Forelimb muscle (tissue), 1 donor: Measurements from ENCODE around the gene CEP170B. TPM values are rescaled to one million over a fixed set of nuclear protein-coding genes. Genes with fewer than 3 reads are reported as not detected.
"Not testable (repeated sequence)": the region's sequence is repeated elsewhere in the genome, so short reads cannot be mapped to it uniquely, and the experiment has no call there.

Experiments
- DNase-seq: peaks from one replicate; pipeline ENCODE4 v3.0.0-alpha.2; 2013; ENCODE audit warnings: low read depth
- polyA plus RNA-seq: library from polyadenylated mRNA; unstranded; fragments of 120-200 nt; gene quantifications from one replicate; pipeline ENCODE4 v1.2.1, GENCODE V29; 2013; ENCODE audit not compliant: insufficient read length

Gene CEP170B
- polyA plus RNA-seq, 1 donor, result 2.3 TPM

DNA sequence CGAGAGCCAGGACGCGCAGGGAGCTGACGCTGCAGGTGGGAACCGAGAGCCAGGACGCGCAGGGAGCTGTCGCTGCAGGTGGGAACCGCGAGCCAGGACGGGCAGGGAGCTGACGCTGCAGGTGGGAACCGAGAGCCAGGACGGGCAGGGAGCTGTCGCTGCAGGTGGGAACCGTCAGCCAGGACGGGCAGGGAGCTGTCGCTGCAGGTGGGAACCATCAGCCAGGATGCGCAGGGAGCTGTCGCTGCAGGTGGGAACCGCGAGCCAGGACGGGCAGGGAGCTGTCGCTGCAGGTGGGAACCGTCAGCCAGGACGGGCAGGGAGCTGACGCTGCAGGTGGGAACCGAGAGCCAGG is 40.5 kb downstream of the CEP170B start:
- not testable (repeated sequence) for DNase-seq

DNA sequence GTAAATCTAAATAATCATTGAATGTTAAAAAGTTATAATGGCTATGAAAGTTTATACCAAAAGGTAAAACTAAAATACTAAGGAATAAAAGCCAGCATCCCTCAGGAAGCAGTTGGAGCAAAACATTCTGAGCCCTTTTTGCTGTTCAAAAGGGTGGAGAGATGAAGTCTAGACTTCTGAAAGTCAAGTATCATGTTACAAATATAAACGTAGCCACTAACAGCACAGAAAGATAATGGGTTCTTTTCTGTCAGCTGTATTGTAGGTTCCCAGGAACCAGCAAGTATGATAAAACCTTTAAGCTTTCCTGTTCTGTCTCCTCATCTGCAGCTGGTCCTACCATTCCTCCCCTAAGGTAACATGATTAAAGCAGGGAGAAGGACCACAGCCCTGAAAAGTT is 43.2 kb downstream of the CEP170B start:
- DNase-seq, result no peak

DNA sequence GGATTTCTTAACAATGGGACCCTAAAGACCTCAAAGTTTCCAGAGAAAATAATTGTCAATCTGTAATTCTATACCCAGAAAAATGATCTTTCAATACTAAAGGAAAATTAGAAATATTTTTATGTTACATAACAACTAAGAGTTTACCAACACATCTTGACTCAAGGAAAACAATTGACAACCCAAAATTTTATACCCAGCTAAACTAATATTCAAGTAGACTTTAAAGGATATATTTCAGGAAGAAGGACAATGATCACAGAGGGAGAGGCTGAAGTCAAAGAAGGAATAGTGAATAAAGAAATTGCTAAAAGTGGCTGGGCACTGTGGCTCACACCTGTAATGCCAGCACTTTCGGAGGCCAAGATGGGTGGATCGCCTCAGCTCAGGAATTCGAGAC is 47.0 kb downstream of the CEP170B start:
- no peak for DNase-seq

DNA sequence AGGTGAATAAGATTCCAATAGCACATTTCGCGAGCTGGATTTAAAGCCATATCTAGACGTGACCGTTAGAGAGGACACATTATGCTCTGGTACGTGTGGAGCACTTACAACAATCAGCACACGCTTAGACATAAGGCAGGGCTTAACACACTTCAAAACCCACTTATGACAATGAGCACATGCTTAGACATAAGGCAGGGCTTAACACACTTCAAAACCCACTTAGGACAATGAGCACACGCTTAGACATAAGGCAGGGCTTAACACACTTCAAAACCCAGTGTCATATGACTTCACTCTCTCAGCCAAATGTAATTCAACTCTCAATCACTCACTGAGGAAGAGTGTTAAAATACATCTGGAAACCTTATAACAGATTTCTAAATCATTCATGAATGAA is 48.4 kb downstream of the CEP170B start:
- DNase-seq, result no peak

DNA sequence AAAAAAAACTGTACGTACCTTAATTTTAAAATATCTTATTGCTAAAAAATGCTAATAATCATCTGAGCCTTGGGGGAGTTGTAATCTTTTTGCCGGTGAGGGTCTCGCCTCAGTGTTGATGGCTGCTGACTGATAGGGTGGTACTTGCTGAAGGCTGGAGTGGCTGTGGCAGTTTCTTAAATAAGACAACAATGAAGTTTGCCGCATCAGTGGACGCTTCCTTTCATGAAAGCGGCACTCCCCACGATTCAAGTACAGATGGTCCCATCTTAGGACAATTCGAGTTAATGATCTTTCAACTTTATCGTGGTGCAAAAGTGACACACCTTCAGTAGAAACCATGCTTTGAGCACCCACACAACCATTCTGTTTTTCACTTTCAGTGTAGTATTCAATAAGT is 52.0 kb downstream of the CEP170B start:
- no peak for DNase-seq

DNA sequence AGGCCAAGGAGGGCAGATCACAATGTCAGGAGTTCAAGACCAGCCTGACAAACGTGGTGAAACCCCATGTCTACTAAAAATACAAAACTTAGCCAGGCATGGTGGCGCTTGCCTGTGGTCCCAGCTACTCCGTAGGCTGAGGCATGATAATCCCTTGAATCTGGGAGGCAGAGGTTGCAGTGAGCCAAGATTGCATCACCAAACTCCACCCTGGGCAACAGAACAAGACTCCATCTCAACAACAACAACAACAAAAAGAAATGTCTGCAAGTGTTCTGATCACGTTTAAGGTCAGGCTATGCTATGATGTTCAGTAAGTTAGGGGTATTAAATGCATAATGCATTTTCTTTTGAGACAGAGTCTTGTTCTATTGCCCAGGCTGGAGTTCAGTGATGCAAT is 52.9 kb downstream of the CEP170B start:
- no peak for DNase-seq

DNA sequence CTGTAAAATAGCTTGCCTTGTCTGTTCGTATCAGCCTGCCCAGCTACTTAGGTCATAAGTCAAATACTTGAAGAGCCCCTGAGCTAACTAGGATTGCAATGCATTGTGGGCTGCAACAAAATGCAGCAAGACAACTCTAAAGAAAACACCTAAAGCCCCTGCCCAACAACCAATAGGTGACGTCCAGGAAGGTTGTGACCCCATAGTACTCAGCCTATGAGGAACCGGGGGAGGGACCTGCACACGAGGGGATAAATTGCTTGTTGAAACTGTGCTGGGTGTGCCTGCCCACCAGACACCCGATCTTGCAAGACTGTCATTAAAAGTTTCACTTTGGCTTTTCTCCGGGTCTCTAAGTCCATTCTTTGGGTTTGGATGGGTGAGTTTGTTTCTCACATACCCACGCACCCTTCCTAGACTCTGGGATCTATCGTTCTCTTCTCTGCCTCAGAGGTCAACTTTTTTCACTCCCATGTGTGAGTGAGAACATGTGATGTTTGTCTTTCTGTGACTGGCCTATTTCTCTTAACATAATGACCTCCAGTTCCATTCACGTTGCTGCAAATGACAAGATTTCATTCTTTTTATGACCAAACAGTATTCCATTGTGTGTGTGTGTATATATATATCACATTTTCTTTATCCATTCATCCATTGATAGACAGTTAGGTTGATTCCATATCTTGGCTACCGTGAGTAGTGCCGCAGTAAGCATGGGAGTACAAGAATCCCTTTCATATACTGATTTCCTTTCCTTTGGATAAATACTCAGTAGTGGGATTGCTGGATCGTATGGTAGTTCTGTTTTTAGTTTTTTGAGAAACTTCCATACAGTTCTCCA is 54.3 kb downstream of the CEP170B start:
- DNase-seq, result not testable (repeated sequence)

DNA sequence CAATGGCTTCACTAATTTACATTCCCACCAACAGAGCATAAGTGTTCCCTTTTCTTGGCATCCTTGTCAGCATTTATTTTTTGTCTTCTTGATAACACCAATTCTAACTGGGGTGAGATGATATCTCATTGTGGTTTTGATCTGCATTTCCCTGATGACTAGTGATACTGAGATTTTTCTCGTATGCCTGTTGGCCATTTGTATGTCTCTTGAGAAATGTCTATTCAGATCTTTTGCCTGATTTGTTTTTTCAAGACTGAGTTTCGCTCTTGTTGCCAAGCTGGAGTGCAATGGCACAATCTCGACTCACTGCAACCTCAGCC is 54.9 kb downstream of the CEP170B start:
- no peak for DNase-seq

DNA sequence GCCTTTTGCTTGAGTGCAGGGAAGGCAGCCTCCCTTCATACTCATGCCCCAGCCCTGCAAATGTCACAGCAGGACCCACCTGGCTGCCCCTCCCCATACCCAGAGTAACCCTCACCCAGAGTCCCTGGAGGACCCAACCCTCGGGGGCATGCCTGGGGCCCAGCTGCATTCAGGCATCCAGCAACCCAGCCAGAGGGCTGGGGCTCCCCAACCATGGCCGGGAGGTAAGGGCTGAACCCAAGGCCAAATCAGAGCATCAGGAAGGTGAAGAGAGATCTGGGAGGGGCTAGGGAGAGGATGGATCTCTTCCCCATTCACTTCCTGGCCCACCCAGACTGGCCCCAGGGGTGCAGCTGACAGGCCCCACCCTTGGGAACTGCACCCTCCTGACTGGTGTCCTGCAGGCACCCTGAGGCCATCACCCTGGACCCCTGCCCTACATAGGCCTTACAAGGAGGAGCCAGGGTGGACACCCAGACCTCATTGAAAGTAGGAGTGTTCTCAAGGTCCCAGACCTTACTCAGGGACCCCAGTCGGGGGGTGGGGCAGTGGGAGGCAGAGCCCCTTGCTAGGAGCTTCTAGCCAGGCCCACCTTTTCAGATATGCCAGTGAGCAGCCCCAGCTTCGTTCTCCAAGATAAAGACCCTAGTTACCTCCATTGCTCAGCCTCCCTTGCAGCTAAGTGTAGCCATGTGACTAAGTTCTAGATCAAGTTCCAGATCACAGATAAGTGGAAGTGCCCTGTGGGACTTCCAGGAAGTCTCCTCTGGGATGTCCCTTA is 58.8 kb downstream of the CEP170B start:
- DNase-seq, result no peak

DNA sequence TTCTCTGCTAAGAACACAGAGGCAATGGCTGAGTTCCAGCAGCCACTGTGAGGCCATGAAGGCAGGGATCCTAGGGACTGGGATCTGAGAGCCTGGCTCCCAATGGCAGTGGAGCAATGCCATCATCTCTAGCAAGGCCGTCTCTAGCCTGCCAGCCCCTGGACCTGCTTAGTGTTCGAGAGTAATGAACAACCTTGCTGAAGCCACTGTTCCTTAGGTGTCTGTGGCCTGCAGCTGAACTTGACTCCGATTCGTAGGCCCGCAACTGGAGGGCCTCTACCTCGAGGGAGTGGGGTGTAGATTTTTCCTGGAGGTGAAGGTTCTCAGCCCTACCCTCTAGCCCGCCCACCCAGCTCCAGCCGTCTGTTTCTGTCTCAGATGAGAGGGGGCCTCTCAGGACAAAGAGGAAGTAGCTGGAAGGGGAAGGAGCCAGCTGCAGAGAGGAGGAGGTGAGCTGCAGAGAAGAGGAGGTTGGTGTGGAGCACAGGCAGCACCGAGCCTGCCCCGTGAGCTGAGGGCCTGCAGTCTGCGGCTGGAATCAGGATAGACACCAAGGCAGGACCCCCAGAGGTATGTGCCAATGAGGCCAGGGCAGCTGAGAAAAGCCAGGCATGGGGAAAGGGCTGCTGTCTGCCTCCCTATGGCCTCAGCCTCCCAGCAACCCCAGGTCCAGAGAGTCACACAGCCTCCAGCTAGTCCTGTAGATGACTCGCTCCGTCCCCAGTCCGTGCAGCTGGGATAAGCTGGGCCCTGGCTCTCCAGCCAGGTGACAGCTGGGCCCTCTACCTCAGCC is 59.5 kb downstream of the CEP170B start, which contains the start of gene PLD4:
Gene PLD4 (plus strand): TSS at position 459 of the 793 bp plus-strand sequence. CDS start 2,262 bp downstream, outside the sequence.
- DNase-seq, result no peak

DNA sequence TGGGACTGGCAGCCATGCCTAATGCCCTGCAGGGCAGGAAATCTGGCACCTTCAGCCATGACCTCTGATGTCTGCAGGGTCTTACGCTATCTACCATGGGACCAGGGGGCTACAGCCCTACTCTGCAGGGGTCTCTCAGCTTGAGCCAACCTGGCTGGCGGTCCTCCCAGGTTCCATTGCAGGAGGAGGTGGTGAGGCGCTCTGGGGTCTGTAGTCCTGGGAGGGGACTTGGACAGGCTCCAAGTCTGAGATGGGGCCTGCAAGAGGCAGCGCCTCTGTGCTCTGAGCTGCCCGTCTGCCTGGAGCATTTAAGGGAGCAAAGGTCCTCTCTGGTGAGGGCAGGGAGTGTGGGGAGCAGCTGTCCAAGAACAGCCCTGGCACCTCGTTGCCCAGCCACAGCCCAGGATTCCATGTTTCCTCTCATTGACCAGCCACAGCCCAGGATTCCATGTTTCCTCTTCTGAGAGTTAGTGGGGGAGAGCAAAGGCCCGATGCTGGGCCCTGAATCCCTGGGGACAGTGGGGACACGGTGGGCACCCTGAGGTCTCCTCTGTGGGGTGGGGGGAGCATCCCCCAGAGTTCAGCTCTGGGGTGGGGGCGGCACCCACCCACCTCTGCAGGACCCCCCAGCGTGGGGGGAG is 60.3 kb downstream of the CEP170B start:
- DNase-seq, result no peak

DNA sequence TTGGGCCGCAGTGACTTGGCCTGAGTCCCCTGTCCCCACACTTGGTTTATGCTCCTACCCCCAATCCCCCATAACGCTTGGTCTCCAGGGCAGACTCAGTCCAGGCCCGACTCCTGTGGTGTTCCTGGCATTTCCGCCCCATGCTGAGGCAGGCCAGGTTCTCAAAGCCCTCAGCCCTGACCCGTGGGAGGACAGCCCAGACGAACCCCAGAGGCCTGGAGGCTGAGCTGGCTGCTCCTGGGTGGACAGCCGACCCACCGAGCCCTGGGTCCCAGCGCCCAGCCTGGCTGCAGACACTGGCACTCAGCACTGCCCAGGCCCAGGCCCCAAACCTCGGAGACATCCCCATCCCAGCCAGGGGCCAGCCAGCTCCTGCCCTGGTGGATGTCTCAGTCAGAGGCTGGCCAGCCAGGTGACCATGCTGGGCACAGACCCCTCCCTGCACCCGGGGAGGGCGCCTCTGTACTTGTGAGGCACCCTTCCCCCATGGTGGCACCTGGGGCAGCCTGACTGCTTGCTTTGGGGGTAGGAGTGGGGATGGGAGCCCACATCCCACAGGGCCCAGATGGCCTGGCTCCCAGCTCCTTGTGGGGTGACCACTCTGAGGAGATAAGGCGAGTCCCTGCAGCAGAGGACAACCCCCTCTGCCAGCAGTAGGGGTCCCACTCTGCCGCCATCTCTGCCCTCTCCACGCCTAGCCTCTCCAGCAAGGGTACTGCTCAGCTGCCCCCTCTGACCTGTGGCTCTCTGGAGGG is 61.0 kb downstream of the CEP170B start:
- DNase-seq, result no peak

DNA sequence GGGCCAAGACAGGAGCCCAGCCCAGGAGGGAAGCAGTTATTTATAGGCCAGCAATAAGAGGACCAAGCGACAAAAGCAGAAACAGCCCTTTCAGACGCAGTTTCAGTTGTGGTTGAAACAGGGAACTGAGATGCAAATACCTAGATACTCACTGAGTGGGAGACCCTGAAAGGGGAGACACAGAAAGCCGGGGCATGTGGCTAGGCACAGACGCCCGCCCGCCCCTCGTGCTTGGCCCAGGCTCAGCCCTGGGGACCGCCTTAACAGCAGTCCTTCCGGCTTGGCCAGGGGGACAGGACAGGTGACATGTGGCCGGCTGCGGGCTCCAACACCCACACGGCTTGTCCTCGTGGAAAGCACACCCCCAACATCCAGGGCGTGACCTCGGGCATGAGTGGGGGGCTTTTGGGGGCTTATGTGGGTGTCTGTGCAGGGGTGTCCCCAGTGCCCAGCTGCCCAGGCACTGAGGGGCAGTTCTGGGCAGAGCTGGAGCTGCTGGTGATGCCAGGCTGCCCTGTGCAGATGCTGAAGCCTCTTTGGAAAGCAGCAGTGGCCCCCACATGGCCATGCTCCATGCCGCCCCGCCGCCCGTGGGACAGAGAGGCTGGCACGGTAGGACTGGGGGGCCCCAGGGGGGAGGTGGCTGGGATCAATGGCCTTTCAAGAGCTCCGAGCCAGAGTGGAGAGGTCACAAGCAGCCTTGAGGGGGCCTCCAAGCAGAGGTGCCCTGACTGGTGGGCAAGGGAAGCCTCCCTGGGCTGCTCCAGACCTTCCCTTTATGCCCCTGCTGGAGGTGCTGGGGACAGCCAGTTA is 61.8 kb downstream of the CEP170B start:
- DNase-seq, result no peak

DNA sequence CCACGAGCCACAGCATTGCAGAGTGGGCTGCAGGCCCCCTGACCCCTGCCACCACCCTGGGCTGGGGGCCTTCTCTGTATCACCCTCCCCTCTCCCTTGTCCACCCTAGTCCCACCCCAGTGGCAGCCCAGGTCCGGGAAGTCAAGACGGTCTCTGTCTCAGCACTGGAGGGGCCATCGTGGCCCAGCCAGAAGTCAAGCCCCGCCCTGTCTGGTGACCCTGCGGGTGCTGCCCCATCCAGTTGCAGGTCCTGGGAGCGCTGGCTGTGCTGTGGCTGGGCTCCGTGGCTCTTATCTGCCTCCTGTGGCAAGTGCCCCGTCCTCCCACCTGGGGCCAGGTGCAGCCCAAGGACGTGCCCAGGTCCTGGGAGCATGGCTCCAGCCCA is 62.4 kb downstream of the CEP170B start:
- DNase-seq, result no peak

DNA sequence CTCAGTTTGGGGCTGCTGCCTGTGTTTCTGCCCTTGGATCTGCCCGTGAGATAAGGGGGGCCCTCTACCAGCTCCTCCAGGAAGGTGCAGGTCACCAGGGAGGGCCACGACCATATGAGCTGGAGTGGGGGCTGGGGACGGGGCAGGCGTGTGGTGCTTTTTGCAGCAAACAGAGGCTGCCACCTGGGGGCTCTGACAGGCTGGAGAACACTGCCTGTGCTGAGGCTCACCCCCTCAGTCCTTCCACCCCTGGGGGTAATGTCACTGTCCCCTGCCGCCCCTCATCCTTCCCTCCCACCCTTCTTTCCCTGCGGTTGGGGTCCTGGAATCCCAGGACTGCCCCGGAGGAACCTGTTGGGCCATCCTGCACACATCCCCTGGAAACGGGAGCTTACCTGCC is 62.8 kb downstream of the CEP170B start:
- no peak for DNase-seq

DNA sequence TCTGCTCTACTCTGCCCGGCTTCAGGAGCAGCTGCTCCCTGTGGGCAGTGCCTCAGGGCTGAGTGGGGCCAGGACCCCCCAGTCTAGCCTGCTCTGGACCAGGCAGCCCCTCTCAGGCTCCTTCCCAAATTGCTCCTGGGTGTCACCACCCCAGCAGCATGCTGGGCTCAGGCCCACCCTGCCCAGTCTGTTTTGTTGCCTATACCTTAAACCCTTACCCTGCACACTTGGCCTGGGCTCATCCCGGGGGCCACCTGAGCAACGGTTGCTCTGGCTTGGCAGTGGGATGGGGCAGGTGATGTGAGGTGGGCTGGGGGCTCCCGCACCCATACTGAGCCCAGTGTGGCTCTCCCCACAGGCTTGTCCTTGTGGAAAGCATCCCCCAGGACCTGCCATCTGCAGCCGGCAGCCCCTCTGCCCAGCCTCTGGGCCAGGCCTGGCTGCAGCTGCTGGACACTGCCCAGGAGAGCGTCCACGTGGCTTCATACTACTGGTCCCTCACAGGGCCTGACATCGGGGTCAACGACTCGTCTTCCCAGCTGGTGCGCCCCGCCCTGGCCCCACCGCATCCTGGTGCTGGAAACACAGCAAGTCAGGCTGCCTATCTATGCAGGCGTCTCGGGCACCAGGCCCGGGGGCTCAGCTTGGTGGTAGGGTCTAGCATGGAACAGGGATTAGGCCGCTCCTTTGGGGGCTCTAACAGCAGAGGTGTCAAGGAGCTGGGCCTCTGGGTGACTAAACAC is 63.5 kb downstream of the CEP170B start:
- DNase-seq, result no peak

DNA sequence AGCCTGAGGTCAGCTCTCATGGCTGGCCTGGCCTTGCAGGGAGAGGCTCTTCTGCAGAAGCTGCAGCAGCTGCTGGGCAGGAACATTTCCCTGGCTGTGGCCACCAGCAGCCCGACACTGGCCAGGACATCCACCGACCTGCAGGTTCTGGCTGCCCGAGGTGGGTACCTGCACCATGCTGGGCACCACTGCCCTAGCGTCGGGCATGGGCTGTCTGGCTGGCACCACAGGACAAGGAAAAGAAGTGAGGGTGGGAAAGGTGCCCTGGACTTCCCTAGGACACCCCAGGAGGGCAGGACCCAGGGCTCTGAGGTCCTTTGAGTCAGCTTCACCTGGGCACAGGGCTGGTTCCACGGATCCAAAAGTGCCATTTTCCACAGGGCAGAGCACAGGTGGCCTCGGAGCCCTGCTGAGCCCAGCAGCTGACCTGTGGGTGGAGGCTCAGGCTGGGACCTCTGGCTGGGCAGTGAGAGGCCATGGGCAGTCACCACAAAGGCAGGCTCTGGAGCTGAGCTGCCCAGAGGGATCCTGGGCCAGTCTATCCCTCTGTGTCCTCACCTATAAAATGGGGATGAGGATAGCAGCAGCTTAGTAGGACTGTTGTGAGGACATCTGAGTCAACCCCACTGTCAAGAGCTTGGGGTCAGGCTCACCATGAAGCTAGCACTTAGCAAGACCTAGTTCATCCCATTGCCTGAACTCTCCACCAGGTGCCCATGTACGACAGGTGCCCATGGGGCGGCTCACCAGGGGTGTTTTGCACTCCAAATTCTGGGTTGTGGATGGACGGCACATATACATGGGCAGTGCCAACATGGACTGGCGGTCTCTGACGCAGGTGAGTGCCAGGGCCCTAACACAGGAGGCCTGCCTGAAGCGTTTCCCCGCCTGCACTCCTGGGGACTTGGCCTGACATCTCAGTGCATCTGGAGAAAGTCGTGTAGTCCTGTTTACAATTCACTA is 64.5 kb downstream of the CEP170B start:
- DNase-seq, result no peak

DNA sequence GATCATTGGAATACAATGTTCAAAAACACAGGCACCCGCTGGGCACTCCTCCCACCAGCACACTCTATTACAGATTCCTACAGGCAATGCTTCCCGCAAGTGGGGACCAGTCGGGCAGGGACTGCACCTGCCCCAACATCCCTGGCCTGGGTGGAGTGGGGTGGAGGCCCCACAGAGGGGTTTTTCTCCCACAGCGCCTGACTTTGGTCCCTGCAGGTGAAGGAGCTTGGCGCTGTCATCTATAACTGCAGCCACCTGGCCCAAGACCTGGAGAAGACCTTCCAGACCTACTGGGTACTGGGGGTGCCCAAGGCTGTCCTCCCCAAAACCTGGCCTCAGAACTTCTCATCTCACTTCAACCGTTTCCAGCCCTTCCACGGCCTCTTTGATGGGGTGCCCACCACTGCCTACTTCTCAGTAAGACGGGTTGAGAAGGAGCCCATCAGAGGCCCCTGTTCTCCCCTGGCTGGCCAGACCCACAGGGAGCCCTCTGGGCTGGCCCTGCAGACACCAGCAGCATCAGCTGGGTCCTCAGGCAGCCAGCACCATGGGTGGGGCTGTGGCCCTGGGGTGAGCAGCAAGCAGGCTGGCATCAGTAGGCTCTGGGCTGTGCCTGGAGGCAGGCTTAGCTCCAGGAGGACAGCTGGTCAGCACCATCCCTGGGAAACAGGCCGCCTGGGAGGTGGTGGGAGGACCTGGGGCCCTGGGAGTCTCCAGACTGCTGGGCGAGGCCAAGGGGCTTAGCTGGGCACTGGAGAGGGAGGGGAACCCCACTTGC is 65.6 kb downstream of the CEP170B start:
- DNase-seq, result no peak
